ENCODE data around the gene SPINT1. TPM values are rescaled to one million over a fixed set of nuclear protein-coding genes. Genes with fewer than 3 reads are reported as not detected.

The SPINT1 gene
- total RNA-seq, 4 donors from 2014 or later = 84.3 to 143 (median 113) TPM

- H3K36me3 ChIP-seq = peaks cover 6 to 9% of the 10 kb centered on the region in 2 donors
- peak within 1 kb of the TSS; percentile 78 to 89 (median 84) for H3K27ac ChIP-seq
- peaks cover 11 to 15% of the 10 kb centered on the region in 2 donors for H3K4me1 ChIP-seq
- peak; percentile 99 for DNase-seq
- no peaks in the 10 kb centered on the region for H3K27me3 ChIP-seq
- WGBS, 2 donors = 3 to 5% methylated on average over 23 to 38 of the region's 55 CpGs
- intact Hi-C loops (cut with DNase I) = loop anchor here (2.0 to 10.0 kb wide), 3 partner anchors 37 to 299 kb away; partner anchors contain the start of genes C15orf62, GCHFR and KNL1
- peak within 1 kb of the TSS; percentile 68 to 96 (median 74) for H3K4me3 ChIP-seq (replicated peaks in 1 of 3)
- H3K9me3 ChIP-seq = no peaks in the 10 kb centered on the region
- TF ChIP-seq CTCF (IDR thresholded peaks at IDR 0.05) = peak; percentile 92 to 99 (median 96)
- peak in 1 of 2 donors; percentile 88 for TF ChIP-seq POLR2A (IDR thresholded peaks at IDR 0.05)
Observed at GRCh38 chr15:40893733-40894680, 50.2 kb downstream of the SPINT1 start, which contains the start of gene VPS18. Gene VPS18, plus strand, starts transcription at chr15:40894450. Its CDS starts 319 bp downstream, at chr15:40894769.

GRCh38 chr15:40894681-40895448, 51.0 kb downstream of the SPINT1 start:
- intact Hi-C loops (cut with DNase I) = loop anchor here (10.0 kb wide), 2 partner anchors 130 to 300 kb away; partner anchors contain the start of genes C15orf62, GCHFR and KNL1
- H3K27me3 ChIP-seq = no peaks in the 10 kb centered on the region
- H3K4me1 ChIP-seq = peaks cover 11 to 15% of the 10 kb centered on the region in 2 donors
- peak; percentile 49 to 58 for DNase-seq
- TF ChIP-seq POLR2A (IDR thresholded peaks at IDR 0.05) (no peak), CTCF (IDR thresholded peaks at IDR 0.05) (peak in 5 of 6 experiments; percentile 22 to 52 (median 39))
- H3K4me3 ChIP-seq (replicated peaks in 1 of 3) = peak overlapping the region; percentile 68 to 96 (median 74)
- 2 to 4% methylated on average over 9 to 24 of the region's 33 CpGs for WGBS, 2 donors
- H3K9me3 ChIP-seq = no peaks in the 10 kb centered on the region
- peaks cover 15 to 18% of the 10 kb centered on the region in 2 donors for H3K36me3 ChIP-seq
- H3K27ac ChIP-seq = peak overlapping the region; percentile 78 to 89 (median 84)

- intact Hi-C loops (cut with DNase I) = loop anchor here (10.0 kb wide), 2 partner anchors 135 to 305 kb away; partner anchors contain the start of genes C15orf62, GCHFR and KNL1
- H3K9me3 ChIP-seq = no peaks in the 10 kb centered on the region
- H3K4me1 ChIP-seq = peaks cover 13 to 14% of the 10 kb centered on the region in 2 donors
- H3K4me3 ChIP-seq (replicated peaks in 1 of 3) = no peak overlapping the region
- DNase-seq = no peak
- H3K27ac ChIP-seq = no peak overlapping the region
- WGBS, 2 donors = 93% methylated on average over 23 to 31 of the region's 33 CpGs
- H3K27me3 ChIP-seq = no peaks in the 10 kb centered on the region
- H3K36me3 ChIP-seq = peaks cover 40 to 41% of the 10 kb centered on the region in 2 donors
- TF ChIP-seq POLR2A (IDR thresholded peaks at IDR 0.05) (no peak), CTCF (IDR thresholded peaks at IDR 0.05) (no peak)
Observed at GRCh38 chr15:40899536-40900207, 55.8 kb downstream of the SPINT1 start.

GRCh38 chr15:40900256-40901052, 56.6 kb downstream of the SPINT1 start:
- 89 to 96% methylated on average over 26 to 29 of the region's 36 CpGs for WGBS, 2 donors
- Histone ChIP-seq H3K27me3 (no peaks in the 10 kb centered on the region), H3K4me1 (peaks cover 10 to 11% of the 10 kb centered on the region in 2 donors), H3K27ac (no peak overlapping the region), H3K4me3 (replicated peaks in 1 of 3) (no peak overlapping the region), H3K36me3 (peaks cover 40 to 41% of the 10 kb centered on the region in 2 donors), H3K9me3 (no peaks in the 10 kb centered on the region)
- no peak for DNase-seq
- intact Hi-C loops (cut with DNase I) = no loop called here
- no peak for TF ChIP-seq POLR2A (IDR thresholded peaks at IDR 0.05)
- no peak for TF ChIP-seq CTCF (IDR thresholded peaks at IDR 0.05)
